Measurements from ENCODE around the gene NUDT22.
"Not testable (repeated sequence)": the region's sequence is repeated elsewhere in the genome, so short reads cannot be mapped to it uniquely, and the experiment has no call there.

The NUDT22 gene

GRCh38 chr11:64241491-64242374 is 15.7 kb downstream of the NUDT22 start:
- DNase-seq (ENCODE audit: low read depth in 4 of 4, low spot score in 1 of 4), result no peak

- DNase-seq (ENCODE audit: low read depth in 4 of 4, low spot score in 1 of 4), result no peak
Measured at GRCh38 chr11:64243236-64243854, 17.3 kb downstream of the NUDT22 start.

GRCh38 chr11:64244107-64244506 is 18.0 kb downstream of the NUDT22 start:
- no peak for DNase-seq (ENCODE audit: low read depth in 4 of 4, low spot score in 1 of 4)

- DNase-seq (ENCODE audit: low read depth in 4 of 4, low spot score in 1 of 4), result no peak
Measured at GRCh38 chr11:64244966-64245365, 18.9 kb downstream of the NUDT22 start.

GRCh38 chr11:64245401-64245796 is 19.3 kb downstream of the NUDT22 start:
- DNase-seq (ENCODE audit: low read depth in 4 of 4, low spot score in 1 of 4), result no peak

GRCh38 chr11:64245797-64246620 is 19.9 kb downstream of the NUDT22 start:
- peak in 2 of 4 experiments; percentile 71 to 84 for DNase-seq (ENCODE audit: low read depth in 4 of 4, low spot score in 1 of 4)

GRCh38 chr11:64246621-64246870 is 20.5 kb downstream of the NUDT22 start:
- not testable (repeated sequence) for DNase-seq (ENCODE audit: low read depth in 4 of 4, low spot score in 1 of 4)

GRCh38 chr11:64246871-64247728 is 21.0 kb downstream of the NUDT22 start, which contains the start of gene PPP1R14B:
Gene PPP1R14B, minus strand, starts transcription at chr11:64246943. Its CDS starts 270 bp downstream, at chr11:64246673.
- peak in 2 of 4 experiments; percentile 77 to 85 for DNase-seq (ENCODE audit: low read depth in 4 of 4, low spot score in 1 of 4)

- DNase-seq (ENCODE audit: low read depth in 4 of 4, low spot score in 1 of 4), result no peak
Measured at GRCh38 chr11:64247729-64248531, 21.9 kb downstream of the NUDT22 start.

- no peak for DNase-seq (ENCODE audit: low read depth in 4 of 4, low spot score in 1 of 4)
Measured at GRCh38 chr11:64248578-64248977, 22.5 kb downstream of the NUDT22 start.

- no peak for DNase-seq (ENCODE audit: low read depth in 4 of 4, low spot score in 1 of 4)
Measured at GRCh38 chr11:64249038-64249437, 23.0 kb downstream of the NUDT22 start.

GRCh38 chr11:64249563-64250414 is 23.7 kb downstream of the NUDT22 start:
- DNase-seq (ENCODE audit: low read depth in 4 of 4, low spot score in 1 of 4), result no peak

- no peak for DNase-seq (ENCODE audit: low read depth in 4 of 4, low spot score in 1 of 4)
Measured at GRCh38 chr11:64250415-64251015, 24.4 kb downstream of the NUDT22 start.

- DNase-seq (ENCODE audit: low read depth in 4 of 4, low spot score in 1 of 4), result peak in 1 of 4 experiments; percentile 51
Measured at GRCh38 chr11:64251016-64251752, 25.1 kb downstream of the NUDT22 start, which contains the start of gene PLCB3. Gene PLCB3, plus strand, starts transcription at chr11:64251530. Its CDS starts 120 bp downstream, at chr11:64251650.

- no peak for DNase-seq (ENCODE audit: low read depth in 4 of 4, low spot score in 1 of 4)
Measured at GRCh38 chr11:64251753-64252002, 25.6 kb downstream of the NUDT22 start.

- no peak for DNase-seq (ENCODE audit: low read depth in 4 of 4, low spot score in 1 of 4)
Measured at GRCh38 chr11:64252003-64252872, 26.2 kb downstream of the NUDT22 start.

GRCh38 chr11:64253043-64253442 is 27.0 kb downstream of the NUDT22 start:
- DNase-seq (ENCODE audit: low read depth in 4 of 4, low spot score in 1 of 4), result no peak

All from stimulated activated CD4-positive, alpha-beta T cell treated with anti-CD3 and anti-CD28 coated beads, Interleukin-1b, Interleukin-23, amount 100 ng/mL, for 24 hours (primary cell).